OCI-LY1 (cell line): ENCODE results near the gene CNOT6L.
A peak's percentile ranks its signal among the peaks of the same experiment; 100 is the strongest.

Source experiments
- CTCF ChIP-seq: fragments of 200-600 bp; sonication (generic), shearing (Covaris generic); IDR thresholded peaks from 2 replicates; pipeline ENCODE4 v1.5.1; 2017; ENCODE audit warnings: mild to moderate bottlenecking, antibody characterized with exemption, low read length, moderate library complexity, mixed read lengths
- EZH2 ChIP-seq: fragments of 200-600 bp; sonication (generic), shearing (Covaris generic); IDR thresholded peaks from 2 replicates; pipeline ENCODE4 v1.8.0; 2017; ENCODE audit warnings: borderline replicate concordance, mixed run types, mild to moderate bottlenecking, antibody characterized with exemption, low read length, moderate library complexity, mixed read lengths

- peak; percentile 35 for TF ChIP-seq CTCF
- TF ChIP-seq EZH2: no peak
Observed at GRCh38 chr4:77862478-77863216, 43.5 kb upstream of the CNOT6L start, which contains the start of gene MRPL1.
